Mesothelial cell of epicardium (in vitro differentiated cells): ENCODE data around the gene KCTD12. TPM values are rescaled to one million over a fixed set of nuclear protein-coding genes. Genes with fewer than 3 reads are reported as not detected.
A peak's percentile ranks its signal among the peaks of the same experiment; 100 is the strongest.

Experiments used
- DNase-seq, 2 experiments: peaks; one replicate each; pipeline ENCODE4 v3.0.0; 2021; ENCODE audit warnings: low spot score in 2 of 2; ENCODE audit not compliant: unreplicated experiment in 2 of 2
- H3K27ac Mint-ChIP-seq: 2 replicates; pipeline ENCODE4 v1.8.0; 2021; ENCODE audit warnings: mixed read lengths
- H3K27me3 Mint-ChIP-seq: 2 replicates; pipeline ENCODE4 v1.8.0; 2021; ENCODE audit warnings: low read depth, mixed read lengths
- H3K36me3 Mint-ChIP-seq: 2 replicates; pipeline ENCODE4 v1.8.0; 2021; ENCODE audit warnings: mixed read lengths
- H3K4me1 Mint-ChIP-seq: 2 replicates; pipeline ENCODE4 v1.8.0; 2021; ENCODE audit warnings: mixed read lengths
- H3K4me3 Mint-ChIP-seq: 2 replicates; pipeline ENCODE4 v1.8.0; 2021; ENCODE audit warnings: mild to moderate bottlenecking, moderate library complexity, mixed read lengths
- H3K9me3 Mint-ChIP-seq: 2 replicates; pipeline ENCODE4 v1.8.0; 2021; ENCODE audit warnings: mixed read lengths
- total RNA-seq: library from RNA; stranded (reverse); gene quantifications from 3 replicates; pipeline ENCODE4 v1.2.1, GENCODE V29; 2021
- TF ChIP-seq, protein P1 (sequence below): fragments of 200-600 bp; sonication (generic); IDR thresholded peaks from one replicate; pipeline ENCODE4 v1.5.0; 2021; ENCODE audit warnings: antibody characterized with exemption; ENCODE audit not compliant: unreplicated experiment

KCTD12 gene
- total RNA-seq, 1 donor from 2014 or later: 142 TPM

DNA sequence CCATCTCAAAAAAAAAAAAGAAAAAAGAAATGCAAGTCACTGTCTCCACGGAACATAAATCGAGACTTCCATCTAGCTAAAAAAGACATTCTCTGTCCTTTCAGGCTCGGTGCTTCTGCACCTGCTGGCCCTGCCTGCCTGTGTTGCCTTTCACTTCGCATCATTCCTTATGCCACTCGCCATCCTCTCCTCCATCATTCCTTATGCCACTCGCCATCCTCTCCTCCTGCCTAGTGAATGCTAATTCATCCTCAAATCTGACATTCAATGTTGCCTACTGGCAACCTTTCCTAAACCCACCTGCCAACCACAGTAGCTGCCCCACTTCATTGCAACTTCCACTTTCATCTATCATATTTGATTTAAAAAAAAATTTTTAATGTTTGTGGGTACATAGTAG, 36.7 kb downstream of the KCTD12 start:
- H3K27ac Mint-ChIP-seq: no peak overlapping the region
- TF ChIP-seq, protein P1, sequence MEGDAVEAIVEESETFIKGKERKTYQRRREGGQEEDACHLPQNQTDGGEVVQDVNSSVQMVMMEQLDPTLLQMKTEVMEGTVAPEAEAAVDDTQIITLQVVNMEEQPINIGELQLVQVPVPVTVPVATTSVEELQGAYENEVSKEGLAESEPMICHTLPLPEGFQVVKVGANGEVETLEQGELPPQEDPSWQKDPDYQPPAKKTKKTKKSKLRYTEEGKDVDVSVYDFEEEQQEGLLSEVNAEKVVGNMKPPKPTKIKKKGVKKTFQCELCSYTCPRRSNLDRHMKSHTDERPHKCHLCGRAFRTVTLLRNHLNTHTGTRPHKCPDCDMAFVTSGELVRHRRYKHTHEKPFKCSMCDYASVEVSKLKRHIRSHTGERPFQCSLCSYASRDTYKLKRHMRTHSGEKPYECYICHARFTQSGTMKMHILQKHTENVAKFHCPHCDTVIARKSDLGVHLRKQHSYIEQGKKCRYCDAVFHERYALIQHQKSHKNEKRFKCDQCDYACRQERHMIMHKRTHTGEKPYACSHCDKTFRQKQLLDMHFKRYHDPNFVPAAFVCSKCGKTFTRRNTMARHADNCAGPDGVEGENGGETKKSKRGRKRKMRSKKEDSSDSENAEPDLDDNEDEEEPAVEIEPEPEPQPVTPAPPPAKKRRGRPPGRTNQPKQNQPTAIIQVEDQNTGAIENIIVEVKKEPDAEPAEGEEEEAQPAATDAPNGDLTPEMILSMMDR: no peak
- H3K27me3 Mint-ChIP-seq: no peaks in the 10 kb centered on the region
- H3K36me3 Mint-ChIP-seq: no peaks in the 10 kb centered on the region
- no peak for DNase-seq
- peaks cover 17% of the 10 kb centered on the region for H3K4me1 Mint-ChIP-seq
- no peaks in the 10 kb centered on the region for H3K9me3 Mint-ChIP-seq
- no peak overlapping the region for H3K4me3 Mint-ChIP-seq

GRCh38 chr13:76848596-76848995, 37.6 kb downstream of the KCTD12 start:
- no peak for DNase-seq
- H3K9me3 Mint-ChIP-seq: no peaks in the 10 kb centered on the region
- no peak overlapping the region for H3K4me3 Mint-ChIP-seq
- H3K27me3 Mint-ChIP-seq: no peaks in the 10 kb centered on the region
- TF ChIP-seq, protein P1: no peak
- H3K4me1 Mint-ChIP-seq: peaks cover 17% of the 10 kb centered on the region
- H3K36me3 Mint-ChIP-seq: no peaks in the 10 kb centered on the region
- no peak overlapping the region for H3K27ac Mint-ChIP-seq

- Mint-ChIP-seq H3K36me3 (no peaks in the 10 kb centered on the region), H3K4me1 (peaks cover 17% of the 10 kb centered on the region), H3K27ac (peak overlapping the region; percentile 4), H3K4me3 (no peak overlapping the region), H3K9me3 (peaks cover 9% of the 10 kb centered on the region), H3K27me3 (no peaks in the 10 kb centered on the region)
- DNase-seq: no peak
- TF ChIP-seq, protein P1: no peak
Measured at GRCh38 chr13:76846363-76846762, 39.8 kb downstream of the KCTD12 start.

GRCh38 chr13:76845865-76846264, 40.3 kb downstream of the KCTD12 start:
- Mint-ChIP-seq H3K36me3 (no peaks in the 10 kb centered on the region), H3K27ac (no peak overlapping the region), H3K27me3 (no peaks in the 10 kb centered on the region), H3K9me3 (peaks cover 9% of the 10 kb centered on the region), H3K4me1 (peaks cover 17% of the 10 kb centered on the region), H3K4me3 (no peak overlapping the region)
- TF ChIP-seq, protein P1: no peak
- DNase-seq: no peak

DNA sequence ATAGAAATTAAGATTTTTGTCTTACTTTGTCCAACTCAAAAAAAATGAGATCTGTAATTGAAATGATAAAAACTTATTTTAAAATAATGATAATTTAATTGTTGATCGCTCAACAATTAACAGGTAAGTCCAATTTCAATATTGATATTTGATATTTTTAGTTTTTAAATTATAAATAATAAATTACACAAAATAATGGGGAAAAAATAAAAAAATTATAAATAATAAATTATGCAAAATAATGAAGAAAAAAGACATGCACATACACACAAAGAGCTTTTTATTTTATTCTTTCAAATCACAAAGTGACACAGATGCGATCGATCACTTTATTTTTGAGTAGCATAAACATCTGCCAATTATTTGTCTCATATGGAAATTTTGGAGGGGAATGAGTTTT, 40.8 kb downstream of the KCTD12 start:
- no peak overlapping the region for H3K4me3 Mint-ChIP-seq
- TF ChIP-seq, protein P1: no peak
- no peak for DNase-seq

DNA sequence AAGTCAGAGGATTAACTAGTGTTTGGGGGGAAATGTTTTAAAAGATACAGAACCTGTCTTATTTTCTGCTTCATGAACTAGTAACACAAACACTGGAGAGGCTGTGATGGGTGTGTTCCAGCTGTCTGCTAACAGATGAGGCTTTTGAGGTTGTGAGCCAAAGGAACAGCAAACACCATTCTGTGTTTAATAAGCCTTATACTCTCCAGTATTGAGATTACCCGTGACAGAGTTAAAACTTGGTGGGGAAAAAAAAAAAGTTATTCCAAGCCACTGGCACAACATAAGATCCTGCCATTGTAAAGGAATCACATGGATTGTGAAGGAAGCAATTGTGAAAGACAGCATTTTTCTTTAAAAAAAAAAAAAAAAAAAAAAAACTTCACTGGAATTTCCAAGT, 48.4 kb downstream of the KCTD12 start:
- DNase-seq: no peak
- Mint-ChIP-seq H3K4me1 (peaks cover 15% of the 10 kb centered on the region), H3K27ac (no peak overlapping the region), H3K36me3 (no peaks in the 10 kb centered on the region), H3K9me3 (peaks cover 9% of the 10 kb centered on the region), H3K27me3 (no peaks in the 10 kb centered on the region), H3K4me3 (no peak overlapping the region)
- TF ChIP-seq, protein P1: no peak

More for the DNA sequence above, 40.8 kb downstream of the KCTD12 start:
- no peaks in the 10 kb centered on the region for H3K27me3 Mint-ChIP-seq
- no peaks in the 10 kb centered on the region for H3K36me3 Mint-ChIP-seq
- H3K4me1 Mint-ChIP-seq: peaks cover 17% of the 10 kb centered on the region
- H3K27ac Mint-ChIP-seq: no peak overlapping the region
- peaks cover 9% of the 10 kb centered on the region for H3K9me3 Mint-ChIP-seq
